ENCODE measurements around the gene ADAM12.

The ADAM12 gene

DNA sequence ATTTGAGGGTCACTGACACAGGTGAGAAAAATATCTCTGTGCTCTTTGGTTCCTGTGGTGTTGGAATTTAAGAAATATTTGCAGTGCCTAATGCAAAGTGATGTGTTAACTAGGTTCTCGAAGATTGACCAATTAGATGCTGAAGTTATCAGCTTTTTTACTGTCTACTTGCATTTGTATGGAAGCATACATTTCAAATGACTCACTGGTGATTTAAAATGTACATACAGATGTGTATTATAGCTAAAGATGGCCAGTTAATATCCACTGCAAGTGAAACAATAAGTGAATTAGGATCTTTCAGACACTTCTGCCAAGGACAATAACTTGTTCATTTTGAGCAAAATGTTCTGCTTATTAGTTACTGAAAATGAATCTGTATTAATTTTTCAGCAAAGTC is 287.0 kb downstream of the ADAM12 start:
- no peak for DNase-seq

DNA sequence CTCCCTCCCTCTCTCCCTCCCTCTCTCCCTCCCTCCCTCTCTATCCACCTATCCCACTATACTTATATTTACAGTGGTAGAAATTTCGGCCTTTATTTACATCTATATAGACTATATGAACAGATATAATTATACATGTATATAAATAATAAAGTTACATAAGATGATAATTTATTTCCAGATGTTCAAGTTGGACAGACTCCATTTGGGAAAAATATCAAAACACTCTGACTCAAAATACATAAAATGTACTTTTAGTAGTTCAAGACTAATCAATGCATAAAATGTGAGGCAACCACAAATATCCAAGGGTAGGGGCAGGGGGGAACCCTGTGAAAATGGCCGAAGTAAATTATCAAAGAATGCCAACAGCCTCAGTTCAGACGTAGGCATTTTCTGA is 288.9 kb downstream of the ADAM12 start:
- no peak for DNase-seq

GRCh38 chr10:126098226-126098581 is 290.1 kb downstream of the ADAM12 start:
- no peak for DNase-seq

DNA sequence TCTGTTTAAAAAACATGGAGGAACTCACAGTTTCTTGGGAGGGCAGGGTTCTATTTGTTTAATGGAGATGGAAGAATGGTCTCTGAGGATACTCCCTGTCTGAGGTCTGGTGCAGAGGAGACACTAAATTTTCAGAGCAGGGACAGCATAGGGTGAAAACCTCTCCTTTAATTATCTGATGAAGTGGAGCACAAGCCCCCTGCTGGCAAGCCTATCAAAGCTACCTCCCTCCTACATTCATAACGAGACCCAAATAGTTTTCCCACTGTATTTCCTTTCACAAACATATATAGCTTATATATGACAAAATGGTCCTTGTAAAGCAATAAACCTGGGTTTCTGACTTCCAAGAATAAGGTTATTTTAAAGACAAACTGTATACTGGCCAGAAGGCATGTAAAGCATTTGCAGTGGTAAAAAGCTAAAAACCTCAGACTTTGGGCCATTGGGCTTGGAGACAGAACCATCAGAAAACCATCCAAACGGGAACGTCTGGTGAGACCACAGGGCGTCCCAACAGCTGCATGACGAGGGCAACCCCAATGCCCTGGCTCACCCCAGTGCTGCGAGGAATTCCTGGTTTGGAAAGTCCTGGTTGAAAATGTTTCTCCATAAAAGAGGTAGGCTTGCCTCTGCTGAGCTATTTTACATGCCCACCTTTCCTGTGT is 290.6 kb downstream of the ADAM12 start:
- DNase-seq = no peak

DNA sequence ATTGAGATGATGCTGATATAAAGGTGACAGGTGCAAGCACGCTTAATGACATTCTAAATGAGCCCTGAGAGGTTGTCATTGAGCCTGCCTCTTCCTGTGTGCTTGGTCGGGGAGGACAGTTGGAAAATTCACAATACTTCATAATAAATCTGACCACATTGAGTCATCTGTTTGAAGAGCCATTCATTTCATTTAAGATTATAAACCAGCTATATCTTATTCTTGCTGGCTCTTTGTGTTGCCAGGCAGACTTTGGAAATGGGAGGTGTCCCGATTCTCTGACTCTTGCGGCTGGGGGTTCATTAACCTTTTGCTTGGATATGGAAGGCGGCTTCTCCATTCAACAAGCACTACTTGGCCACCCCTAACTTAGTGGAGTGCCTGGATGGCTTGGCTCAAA is 293.7 kb downstream of the ADAM12 start:
- no peak for DNase-seq

DNA sequence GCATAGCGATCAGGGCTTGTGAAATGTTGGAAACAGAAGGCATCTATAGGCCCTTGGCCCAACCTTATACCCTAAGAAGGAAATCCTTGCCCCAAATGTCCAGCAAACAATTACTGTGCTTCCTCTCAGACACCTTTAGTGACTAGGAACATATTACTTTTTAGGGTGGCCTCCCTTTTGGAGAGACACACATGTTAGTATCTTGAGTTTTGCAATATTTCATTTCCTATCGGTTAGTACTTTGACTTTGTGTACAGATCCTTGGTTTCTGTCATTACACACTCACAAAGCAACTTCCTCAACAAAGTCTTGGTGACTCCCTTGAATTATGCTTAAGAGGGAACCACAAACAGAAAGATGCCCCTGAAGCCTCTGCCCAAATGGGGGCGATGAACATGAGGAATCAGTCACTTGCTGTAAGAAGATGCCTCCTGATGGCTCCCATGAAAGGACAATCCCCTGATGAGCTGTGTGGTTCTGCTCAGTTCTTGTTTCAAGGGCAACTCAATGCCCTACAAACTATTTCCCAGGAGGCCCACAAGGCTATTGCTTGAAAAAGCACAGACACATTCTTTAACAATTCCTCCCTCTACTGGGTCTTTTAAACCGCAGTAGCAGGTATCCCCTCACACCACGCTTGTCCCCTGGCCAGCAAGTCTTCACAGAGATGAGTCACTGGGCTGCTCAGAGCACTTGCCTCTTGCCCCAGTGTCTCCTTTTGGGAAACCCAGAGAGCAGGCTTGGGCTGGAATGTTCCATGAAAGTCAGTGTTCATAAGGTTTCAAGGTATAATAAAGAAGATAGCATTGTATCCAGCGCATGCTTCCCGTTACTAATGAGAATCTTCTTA is 295.7 kb downstream of the ADAM12 start:
- no peak for DNase-seq

DNA sequence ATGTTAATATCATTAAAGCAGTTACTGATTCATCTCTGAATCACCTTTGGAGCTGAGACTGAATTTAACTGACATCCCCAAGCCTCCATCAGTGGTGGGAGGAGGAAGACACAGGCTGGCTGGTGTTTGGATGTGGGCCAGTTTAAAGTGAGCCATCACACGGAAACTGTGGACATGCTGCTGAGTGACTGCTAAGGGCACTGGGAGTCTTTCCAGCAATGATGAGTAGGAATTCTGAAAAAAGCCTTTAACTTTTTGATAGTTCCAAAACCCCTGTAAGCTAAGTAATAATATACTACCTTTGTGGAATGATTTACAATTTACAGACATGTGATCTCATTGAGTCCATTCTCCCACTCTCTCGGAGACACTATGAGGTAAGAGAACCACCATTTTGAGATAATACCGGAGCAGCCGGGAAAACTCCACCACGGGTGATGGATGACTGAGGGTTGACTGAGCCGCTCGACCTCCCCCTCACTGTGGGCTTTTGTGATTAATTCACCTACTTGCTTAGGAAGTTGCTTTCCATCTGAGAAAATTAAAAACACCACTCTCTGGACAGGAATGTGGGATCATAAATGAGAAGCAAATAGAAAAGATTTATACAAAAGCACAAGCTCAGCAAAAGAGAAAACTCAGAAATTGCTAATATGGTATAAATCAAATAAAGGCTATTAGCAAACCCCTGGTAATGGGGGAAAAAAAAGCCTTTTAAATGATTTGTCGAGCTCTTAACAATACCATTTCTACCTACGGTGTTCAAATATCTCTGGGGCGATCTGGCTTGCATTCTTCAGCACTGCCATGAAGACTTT is 297.2 kb downstream of the ADAM12 start:
- peak; percentile 92 for DNase-seq

- no peak for DNase-seq
These were observed 297.8 kb downstream of the ADAM12 start for GRCh38 chr10:126090443-126090842.

DNA sequence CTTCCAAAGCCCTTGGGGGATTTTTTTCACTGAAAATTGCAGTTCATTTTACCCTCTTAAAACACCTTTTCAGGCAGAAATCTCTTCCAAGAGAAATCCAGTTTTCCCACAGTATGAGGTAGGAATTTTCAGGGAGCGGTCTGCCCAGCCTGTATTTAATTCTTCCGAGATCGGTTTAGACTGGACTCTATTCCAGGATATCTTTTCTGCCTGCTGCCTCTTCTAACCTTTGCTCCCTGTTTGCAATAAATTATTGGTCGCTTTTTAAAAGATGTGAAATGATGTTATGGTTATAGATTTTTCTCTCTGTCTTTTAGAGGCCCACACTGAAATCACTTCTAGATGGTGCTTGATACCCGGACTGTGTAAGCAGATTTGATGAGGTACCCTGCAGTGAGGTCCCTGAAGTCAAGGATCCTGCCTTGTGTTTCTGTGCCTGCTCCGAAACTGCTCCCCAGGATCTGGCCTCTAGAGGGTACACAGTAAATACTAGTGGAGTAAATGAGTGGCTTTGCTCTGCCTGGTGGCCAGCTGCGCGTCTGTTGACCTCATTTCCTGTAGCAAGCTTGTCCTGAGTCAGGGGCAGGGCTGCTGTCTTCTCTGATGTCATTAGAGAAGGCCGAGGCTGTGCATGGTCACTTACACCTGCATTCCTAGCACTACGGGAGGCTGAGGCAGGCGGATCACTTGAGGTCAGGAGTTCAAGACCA is 300.3 kb downstream of the ADAM12 start:
- peak; percentile 33 for DNase-seq

- no peak for DNase-seq
These were observed 301.1 kb downstream of the ADAM12 start for GRCh38 chr10:126087153-126087680.

DNA sequence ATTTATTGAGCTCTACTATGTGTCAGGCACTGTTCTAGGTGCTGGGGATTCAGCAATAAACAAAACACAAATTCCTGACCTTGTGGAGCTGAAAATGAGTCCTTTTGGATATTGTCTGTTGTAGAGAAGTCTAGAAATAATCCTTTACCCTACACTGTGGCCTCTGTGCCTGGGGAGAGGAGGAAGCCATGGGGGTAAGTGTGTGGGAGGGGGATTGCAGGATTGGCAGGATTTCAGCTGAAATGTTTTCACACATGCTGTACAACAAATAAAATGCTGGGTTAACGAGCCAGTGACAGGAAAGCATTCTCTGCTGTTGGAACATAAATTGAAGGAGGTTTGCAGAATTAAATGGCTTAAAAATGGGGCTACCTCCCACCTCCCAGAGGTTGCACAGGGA is 302.5 kb downstream of the ADAM12 start:
- DNase-seq = no peak

DNA sequence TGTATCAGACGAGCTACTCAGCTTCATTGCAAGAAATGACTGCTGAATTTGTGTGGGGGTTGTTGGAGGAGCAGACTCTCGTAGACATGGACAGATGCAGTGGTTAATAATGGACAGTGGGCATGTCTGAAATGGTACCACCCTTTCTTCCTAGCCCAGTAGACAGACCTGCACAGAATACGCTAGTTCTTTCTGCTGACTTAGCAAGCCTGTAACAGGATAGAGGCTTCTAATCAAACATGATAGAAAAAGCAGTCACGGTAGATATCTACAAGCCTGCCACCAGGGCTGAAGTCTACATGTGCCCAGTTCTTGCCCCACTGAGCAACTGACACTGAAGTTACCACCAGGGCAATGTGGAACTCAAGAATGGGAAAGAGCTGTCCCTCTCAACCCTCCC is 303.9 kb downstream of the ADAM12 start:
- DNase-seq = no peak

DNA sequence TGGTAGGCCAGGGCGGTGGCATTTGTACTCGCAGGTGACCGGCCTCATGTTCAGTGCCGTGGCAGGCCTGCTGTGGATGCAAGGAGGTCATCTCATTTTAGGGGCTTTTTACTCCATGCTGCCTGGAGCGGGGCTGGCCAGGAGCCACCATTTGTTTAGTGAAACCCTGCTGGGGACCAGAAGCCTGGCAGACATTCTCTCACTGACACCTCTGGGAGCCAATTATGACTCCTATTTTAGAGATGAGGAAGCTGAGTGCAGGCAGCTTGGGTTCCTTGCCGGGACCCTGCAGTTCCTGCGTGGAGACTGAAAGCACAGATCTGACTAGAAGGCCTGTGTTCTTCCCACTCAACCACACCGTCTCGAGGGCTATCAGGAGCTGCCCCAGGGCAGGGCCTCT is 305.3 kb downstream of the ADAM12 start:
- no peak for DNase-seq

DNA sequence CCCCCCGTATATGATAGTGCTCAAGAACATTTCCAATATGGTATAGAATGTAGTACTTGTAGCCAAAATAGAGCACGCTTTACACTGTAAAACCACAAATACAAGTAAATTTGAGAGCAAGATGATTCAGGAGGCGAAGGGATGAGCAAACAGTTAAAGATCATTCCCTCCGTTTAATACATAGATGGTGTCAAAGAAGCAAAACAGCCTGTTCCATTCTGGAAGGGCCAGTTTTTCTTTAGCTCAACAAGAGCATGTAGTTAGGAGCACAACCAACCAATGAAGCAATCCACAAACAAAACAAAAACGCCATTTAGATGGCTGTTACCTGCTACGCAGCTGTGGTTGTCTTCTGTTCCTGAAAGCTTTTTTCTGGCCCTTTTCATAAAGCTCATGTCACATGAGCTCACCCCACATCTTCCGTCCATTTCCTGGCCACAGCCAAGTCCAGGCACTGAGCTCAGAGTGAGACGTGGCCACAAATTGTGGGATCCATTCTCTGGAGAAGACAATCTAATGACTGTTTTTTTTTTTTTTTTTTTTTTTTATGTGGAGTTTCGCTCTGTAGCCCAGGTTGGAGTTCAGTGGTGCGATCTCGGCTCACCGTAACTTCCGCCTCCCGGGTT is 306.3 kb downstream of the ADAM12 start:
- no peak for DNase-seq

DNA sequence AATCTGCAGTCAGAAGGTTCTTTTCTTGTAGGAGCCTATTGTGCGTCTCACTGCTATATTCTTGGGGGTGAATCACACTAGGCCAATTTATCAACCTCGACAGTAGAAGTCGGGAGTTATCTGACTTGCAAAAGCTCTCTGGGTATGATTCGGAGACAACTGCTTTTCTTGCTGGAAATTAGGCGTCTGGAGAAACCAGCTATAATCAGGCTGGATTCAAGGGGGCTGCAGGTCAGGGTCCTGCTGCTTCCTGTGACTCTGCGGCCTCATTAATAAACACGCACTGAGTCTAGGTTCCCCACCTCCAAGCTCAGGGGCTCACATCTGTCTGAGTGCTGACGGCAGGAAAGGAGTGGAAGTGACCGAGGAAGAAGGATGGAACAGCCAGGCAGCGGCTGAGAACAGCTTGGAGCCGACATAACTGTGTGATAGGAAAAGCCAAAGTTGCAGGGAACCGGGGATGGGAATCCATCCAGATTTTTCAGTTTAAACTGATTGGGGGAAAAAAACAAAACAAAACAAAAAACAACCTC is 307.3 kb downstream of the ADAM12 start:
- DNase-seq = no peak

GRCh38 chr10:126080291-126080825 is 307.9 kb downstream of the ADAM12 start:
- DNase-seq = no peak

DNA sequence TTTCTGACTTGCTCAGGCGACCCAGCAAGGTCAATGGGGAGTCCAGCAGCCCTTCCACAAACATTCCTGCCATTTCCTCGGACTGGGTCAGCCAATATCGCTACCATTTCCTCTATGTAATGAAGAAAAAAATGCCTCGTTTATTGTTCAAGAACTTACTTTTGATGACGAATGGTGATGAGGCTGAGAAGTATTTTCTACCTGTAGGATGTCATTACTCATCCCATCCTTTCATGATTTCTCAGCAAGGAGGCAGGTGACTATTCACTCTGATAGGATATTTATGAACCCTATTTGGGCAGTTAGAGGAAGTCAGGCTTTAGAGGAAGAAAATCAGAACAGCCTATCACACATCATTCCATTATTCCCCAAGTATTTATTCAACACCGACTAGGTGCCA is 313.3 kb downstream of the ADAM12 start:
- no peak for DNase-seq

DNA sequence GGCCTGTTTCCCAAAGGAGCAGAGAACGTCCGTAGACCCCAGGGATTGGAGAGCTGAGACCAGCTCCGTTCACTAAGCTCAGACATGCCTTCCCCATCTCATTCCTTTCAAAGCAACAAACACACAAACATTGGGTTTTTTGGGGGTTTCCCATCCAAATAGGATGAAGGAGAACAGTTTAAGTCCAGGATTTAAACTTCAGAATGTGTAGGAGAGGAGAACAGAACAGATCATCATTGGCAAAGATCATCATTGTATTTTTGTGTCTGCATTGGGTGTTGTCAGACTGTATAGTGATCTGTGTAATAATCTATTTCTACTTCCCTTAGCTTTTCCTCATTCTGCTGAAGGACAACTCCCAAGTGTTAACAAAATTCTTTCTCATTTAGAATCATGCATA is 314.0 kb downstream of the ADAM12 start:
- DNase-seq = no peak

- DNase-seq = no peak
These were observed 314.7 kb downstream of the ADAM12 start for GRCh38 chr10:126073606-126074005.

- no peak for DNase-seq
These were observed 315.7 kb downstream of the ADAM12 start for GRCh38 chr10:126072622-126073021.

- no peak for DNase-seq
These were observed 317.6 kb downstream of the ADAM12 start for GRCh38 chr10:126070476-126071215.
